GM21576 (cell line): ENCODE measurements around the gene PIK3R3.

Experiments
- ATAC-seq: cut with Tn5 transposase; IDR thresholded peaks from one replicate; pipeline ENCODE4 v1.9.1; 2021; ENCODE audit warnings: mild to moderate bottlenecking, moderate library complexity; ENCODE audit not compliant: unreplicated experiment

The PIK3R3 gene

DNA sequence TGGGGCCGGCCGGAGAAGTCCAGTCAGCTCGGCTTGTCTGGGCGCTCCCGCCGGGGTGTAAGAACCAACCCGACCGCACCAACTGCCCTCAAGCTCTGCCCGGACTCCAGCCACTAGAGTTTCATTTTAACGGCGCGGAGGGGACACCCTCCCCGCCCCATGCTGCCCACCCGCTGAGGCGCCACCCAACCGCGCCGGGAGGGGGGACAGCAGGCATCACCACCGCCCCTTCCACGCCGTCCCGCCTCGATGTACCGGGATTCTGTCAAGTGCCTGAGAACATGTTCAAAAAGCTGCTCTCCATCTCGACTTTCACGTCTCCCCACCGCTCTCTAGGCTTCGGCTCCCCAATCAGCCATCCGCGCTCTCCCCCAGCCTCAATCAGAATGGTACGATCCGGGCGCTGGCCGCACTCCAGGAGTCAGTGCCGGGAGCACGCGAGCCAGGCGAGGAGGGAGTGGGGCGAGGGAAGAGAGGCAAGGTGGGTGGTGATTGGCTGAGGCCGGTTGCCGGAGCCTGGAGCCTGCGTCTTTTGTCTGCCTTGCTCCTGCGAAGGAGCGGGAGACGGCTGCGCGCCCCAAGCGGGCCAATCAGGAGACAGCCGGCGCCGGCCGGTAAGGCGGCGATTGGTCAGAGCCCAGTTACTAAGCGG, at the start of gene PIK3R3:
TSS of gene PIK3R3 (minus strand) at position 101 of the 652 bp plus-strand sequence. CDS start 677 bp downstream, outside the sequence.
- peak; percentile 88 for ATAC-seq

GRCh38 chr1:46181343-46182260, 49.2 kb upstream of the PIK3R3 start:
- ATAC-seq, result no peak

DNA sequence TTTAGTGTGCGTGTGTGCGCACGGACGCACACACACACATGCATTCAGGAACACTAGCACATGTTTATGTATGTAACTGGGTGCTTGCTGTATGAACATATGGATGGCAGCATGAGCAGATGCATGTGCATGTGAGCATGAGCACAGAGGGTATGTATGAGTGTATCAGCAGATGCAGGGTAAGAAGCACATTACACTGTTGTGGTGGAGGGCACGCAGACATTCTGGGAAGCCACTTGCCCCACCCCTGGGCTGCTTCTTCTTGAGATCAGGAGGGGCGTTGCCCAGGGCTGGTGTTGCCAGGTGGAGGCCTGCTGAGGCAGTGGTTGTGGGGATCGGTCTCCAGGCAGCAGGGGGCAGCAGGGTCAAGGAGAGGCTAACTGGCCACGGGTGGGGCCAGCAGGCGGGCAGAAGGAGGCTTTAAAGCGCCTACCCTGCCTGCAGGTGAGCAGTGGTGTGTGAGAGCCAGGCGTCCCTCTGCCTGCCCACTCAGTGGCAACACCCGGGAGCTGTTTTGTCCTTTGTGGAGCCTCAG, 47.7 kb upstream of the PIK3R3 start:
- no peak for ATAC-seq

DNA sequence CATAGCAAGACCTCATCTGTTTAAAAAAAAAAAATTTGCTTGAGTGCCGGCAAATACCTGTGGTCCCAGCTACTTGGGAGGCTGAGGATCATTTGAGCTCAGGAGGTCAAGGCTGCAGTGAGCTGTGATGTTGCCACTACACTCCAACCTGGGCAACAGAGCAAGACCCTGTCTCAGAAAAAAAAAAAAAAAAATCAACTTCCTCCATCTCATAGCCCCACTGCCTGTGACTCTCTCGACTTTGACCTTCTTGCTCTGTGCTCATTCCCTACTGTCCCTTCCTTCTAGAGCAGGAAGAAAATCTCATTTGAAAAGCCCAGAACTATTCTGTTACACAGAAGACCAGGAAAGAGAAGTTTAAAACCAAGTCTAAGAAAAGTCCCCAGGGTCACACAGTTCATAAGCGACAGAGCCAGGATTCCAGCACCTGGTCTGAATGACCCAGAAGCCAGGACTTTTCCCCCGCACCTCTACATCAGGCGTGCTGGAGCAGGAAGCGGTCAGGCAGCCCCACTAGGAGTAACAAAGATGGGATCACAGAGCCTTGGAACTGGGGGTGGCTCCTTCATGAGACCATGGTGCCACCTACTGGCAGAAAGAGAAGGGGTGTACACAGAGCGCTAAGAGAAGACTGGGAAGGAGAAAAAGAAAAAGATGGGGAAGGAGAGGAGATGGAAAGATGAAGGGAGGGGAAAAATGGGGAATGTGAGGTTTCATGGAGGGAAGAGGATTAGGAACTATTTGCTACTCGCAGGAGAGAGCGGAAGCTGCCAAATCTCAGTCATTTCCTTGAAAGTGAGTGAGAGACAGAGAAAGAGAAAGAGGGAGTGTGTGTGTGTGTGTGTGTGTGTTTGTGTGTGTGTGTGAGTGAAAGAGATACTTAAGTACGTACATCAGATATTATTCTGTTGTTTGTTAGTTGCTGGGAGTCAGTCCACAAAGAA, 47.0 kb upstream of the PIK3R3 start:
- no peak for ATAC-seq

DNA sequence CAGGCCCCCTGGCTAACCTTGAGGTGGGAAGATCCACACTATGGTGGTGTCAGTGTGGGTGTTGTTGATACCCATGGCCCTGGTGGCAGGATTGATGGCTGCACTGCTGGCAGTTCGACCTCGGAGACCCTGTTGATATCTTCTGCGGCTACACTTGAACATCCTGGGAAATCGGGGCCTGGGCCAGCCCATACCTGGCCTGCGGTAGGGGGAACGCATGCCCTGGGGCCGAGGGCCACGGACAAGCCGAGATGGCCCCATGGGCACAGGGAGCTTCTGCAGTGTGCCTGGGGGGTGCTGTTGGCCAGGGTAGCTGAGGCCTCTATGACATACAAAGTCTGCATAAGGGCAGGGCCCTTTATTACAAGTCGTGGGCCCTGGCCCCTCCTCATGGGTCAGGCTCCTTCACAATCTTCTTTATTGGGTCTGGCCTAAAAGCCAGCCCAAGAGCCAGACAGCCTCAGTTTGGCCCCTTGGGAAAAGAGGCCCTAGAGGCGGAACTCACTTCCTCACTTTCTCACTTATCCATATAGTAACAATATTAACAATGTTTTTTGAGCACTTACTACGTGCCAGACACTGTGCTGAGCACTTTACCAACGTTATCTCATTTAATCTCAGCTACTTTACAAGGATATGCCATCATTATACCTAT, 43.9 kb upstream of the PIK3R3 start, which contains the start of gene P3R3URF:
TSS of gene P3R3URF (minus strand) at position 278 of the 655 bp plus-strand sequence. CDS start at position 261, 17 bp downstream.
- no peak for ATAC-seq

- no peak for ATAC-seq
These were observed 42.8 kb upstream of the PIK3R3 start for GRCh38 chr1:46175243-46175642.

- ATAC-seq, result no peak
These were observed 42.2 kb upstream of the PIK3R3 start, which contains the start of gene TSPAN1 for GRCh38 chr1:46174448-46175231. TSS of gene TSPAN1 (plus strand) at chr1:46175087. CDS start at chr1:46181108, 6,021 bp downstream.

DNA sequence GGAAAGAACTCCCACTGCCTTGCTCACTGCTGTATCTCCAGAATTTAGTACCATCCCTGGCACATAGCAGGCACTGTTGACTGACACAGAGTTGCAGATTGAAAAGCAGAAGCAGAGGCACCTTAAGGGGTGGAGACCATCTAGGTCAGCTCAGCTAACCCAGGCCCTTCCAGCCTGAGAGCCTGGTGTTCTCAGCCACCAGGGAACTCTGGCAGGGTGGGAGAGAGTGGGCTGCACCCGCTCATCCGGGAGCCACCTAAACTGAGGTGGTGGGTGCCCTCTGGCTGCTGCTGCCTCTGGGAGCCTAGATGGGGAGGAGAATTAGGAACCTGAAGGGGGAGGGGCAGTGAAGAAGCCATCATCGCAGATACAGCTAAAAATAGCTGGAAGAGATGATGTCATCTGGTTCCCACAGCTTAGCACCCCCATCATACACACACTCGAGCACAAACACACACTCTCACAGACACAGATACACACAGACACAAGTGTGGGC, 41.0 kb upstream of the PIK3R3 start:
- ATAC-seq, result no peak

GRCh38 chr1:46172321-46172720, 39.9 kb upstream of the PIK3R3 start:
- no peak for ATAC-seq

- no peak for ATAC-seq
These were observed 39.4 kb upstream of the PIK3R3 start for GRCh38 chr1:46171871-46172270.

- ATAC-seq, result no peak
These were observed 38.9 kb upstream of the PIK3R3 start for GRCh38 chr1:46171351-46171750.

GRCh38 chr1:46169811-46170454, 37.5 kb upstream of the PIK3R3 start:
- ATAC-seq, result no peak

DNA sequence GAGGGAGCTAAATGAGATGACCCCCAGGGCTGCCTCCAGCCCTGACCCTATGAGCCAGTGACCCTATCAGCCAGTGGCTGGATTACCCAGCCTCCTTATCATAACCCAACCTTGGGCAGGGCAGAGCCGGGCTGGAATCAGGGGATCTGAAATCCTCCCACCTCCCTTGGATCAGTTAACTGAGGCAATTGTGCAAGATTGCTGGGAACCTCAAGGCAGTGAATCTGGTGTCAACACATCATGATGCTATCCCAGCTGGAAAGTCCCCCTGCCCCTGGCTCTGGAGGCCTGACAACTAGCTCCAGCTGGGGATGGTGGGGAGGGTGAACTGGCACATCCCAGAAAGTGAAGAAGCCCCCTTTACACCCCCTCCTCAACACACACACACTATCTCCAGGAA, 36.0 kb upstream of the PIK3R3 start:
- no peak for ATAC-seq

DNA sequence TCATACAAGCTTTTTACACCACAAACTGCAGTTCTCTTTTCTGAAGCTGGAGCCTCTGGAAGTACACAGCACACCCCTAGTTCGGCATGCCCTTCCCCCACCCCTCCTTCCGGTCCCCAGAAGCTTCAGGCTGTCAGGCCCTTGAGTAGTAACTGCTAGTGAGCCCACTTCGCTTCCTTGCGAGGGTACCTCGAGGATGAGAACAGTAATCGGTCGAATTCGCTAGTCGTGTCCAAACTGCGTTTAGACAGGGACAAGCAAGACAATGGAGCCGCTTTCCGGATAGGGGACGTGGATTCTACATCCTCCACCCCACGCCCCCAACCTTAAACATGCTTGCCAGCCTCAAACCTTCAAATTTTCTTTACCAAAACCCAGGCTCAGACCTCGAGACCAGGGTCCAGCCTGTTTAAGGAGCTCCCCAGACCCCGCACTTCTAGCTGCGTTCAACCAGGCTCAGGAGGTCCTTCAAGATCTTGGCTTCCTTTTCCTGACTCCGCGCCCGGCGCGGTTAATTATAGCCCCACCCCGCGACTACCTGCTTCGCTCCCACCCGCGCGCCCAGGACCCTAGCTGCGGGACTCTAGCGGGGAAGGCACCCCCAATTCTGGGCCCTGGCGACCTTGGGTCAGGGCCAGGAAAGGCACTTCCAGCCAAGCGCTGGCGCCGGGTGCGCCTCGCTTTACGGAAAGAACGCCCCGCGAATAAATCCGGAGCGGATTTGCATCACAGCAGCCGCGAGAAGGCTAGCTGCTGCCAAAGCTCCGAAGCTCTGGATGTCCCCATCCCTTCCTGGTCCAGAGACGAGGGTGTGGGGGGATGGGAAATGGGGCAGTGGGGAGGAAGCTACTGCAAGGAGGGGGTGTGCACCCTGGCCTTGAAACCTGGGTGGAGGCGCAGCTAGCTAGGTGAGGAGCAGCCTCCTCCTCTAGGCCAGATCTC, 34.4 kb upstream of the PIK3R3 start:
- no peak for ATAC-seq

DNA sequence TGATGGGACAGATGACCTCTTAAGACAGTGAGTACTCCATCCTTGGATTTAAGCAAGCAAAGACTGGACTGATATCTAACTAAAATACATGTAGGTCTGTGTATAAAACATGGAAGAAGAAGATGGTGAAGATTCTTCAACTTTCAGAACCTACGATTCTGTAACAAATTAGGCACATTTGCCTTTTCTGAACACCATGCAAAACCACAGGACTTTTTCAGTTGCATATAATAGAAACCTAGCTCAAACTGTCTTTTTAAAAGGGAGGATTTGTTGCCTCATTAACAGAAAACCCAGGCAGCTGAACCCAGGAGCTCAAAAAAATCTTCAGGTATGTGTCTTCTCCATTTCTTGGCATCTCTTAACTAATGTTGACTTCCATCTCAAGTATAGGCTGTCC, 27.8 kb upstream of the PIK3R3 start:
- no peak for ATAC-seq

DNA sequence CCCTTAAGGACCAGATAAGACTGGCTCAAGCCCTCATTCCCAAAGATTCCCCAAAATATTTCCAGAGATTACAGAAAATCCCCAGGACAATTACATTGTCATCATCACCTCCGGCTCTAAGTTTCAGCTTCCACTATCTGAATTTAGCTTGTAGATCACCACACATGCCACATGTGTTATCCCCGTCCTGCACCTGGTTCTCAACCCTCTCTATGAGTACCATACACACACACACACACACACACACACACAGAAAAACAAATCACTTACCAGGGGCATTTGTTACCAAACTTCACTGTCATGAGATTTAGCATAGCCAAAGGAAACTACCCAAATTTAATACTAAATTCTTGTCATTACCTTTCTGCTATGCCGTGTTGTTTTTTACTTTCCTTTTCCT, 27.1 kb upstream of the PIK3R3 start:
- no peak for ATAC-seq
